RWPE2 (cell line): Measurements from ENCODE around the gene RGS6.

Source experiments
- ATAC-seq: fragments of 200-7000 bp; cut with Tn5 transposase; 3 replicates; pipeline ENCODE4 v1.9.1; 2021; ENCODE audit warnings: low read depth
- DNase-seq: peaks from one replicate; pipeline ENCODE4 v3.0.0-alpha.2; 2020; ENCODE audit warnings: low spot score
- H3K27ac ChIP-seq: fragments of 450-650 bp; 2 replicates; pipeline ENCODE4 v1.5.1; 2017; ENCODE audit warnings: mild to moderate bottlenecking; ENCODE audit not compliant: poor library complexity, severe bottlenecking
- H3K27me3 ChIP-seq: fragments of 250-450 bp; sonication (Bioruptor Pico); 2 replicates; pipeline ENCODE4 v1.5.1; 2021; ENCODE audit warnings: mild to moderate bottlenecking, moderate library complexity; ENCODE audit not compliant: insufficient read depth, poor library complexity, severe bottlenecking
- H3K36me3 ChIP-seq: fragments of 250-450 bp; sonication (Bioruptor Pico); 2 replicates; pipeline ENCODE4 v1.5.1; 2020; ENCODE audit warnings: low read depth, mild to moderate bottlenecking, moderate library complexity
- H3K4me1 ChIP-seq: fragments of 250-450 bp; sonication (Bioruptor Pico); 2 replicates; pipeline ENCODE4 v1.5.1; 2021; ENCODE audit warnings: mild to moderate bottlenecking, moderate library complexity; ENCODE audit not compliant: insufficient read depth, poor library complexity, severe bottlenecking
- H3K4me3 ChIP-seq: fragments of 250-450 bp; sonication (Bioruptor Pico); 2 replicates; pipeline ENCODE4 v1.5.1; 2021; ENCODE audit warnings: mild to moderate bottlenecking, moderate library complexity; ENCODE audit not compliant: severe bottlenecking
- H3K9me3 ChIP-seq: fragments of 250-450 bp; sonication (Bioruptor Pico); 2 replicates; pipeline ENCODE4 v1.5.1; 2021; ENCODE audit warnings: mild to moderate bottlenecking, moderate library complexity; ENCODE audit not compliant: severe bottlenecking
- CTCF ChIP-seq: fragments of 450-650 bp; IDR thresholded peaks from one replicate; pipeline ENCODE4 v1.5.1; 2017; ENCODE audit warnings: mild to moderate bottlenecking, moderate library complexity; ENCODE audit not compliant: poor library complexity, severe bottlenecking

The RGS6 gene

GRCh38 chr14:72369106-72369505, 436.9 kb downstream of the RGS6 start:
- Histone ChIP-seq H3K27me3 (peaks cover 14% of the 10 kb centered on the region), H3K36me3 (no peaks in the 10 kb centered on the region), H3K27ac (no peak overlapping the region), H3K4me1 (no peaks in the 10 kb centered on the region), H3K4me3 (no peak overlapping the region), H3K9me3 (no peaks in the 10 kb centered on the region)
- DNase-seq, result no peak
- ATAC-seq, result no peak
- TF ChIP-seq CTCF, result no peak

GRCh38 chr14:72377016-72377415, 444.8 kb downstream of the RGS6 start:
- Histone ChIP-seq H3K4me1 (no peaks in the 10 kb centered on the region), H3K27ac (no peak overlapping the region), H3K36me3 (no peaks in the 10 kb centered on the region), H3K9me3 (no peaks in the 10 kb centered on the region), H3K4me3 (no peak overlapping the region), H3K27me3 (peaks cover 11% of the 10 kb centered on the region)
- TF ChIP-seq CTCF, result no peak
- ATAC-seq (no peak), DNase-seq (no peak)

- Histone ChIP-seq H3K4me3 (no peak overlapping the region), H3K36me3 (no peaks in the 10 kb centered on the region), H3K27ac (no peak overlapping the region), H3K9me3 (no peaks in the 10 kb centered on the region), H3K4me1 (no peaks in the 10 kb centered on the region), H3K27me3 (peaks cover 28% of the 10 kb centered on the region)
- DNase-seq (no peak), ATAC-seq (no peak)
- TF ChIP-seq CTCF, result no peak
These were observed 448.2 kb downstream of the RGS6 start for GRCh38 chr14:72380456-72380855.

GRCh38 chr14:72383865-72384264, 451.6 kb downstream of the RGS6 start:
- ATAC-seq (no peak), DNase-seq (no peak)
- Histone ChIP-seq H3K9me3 (no peaks in the 10 kb centered on the region), H3K4me1 (no peaks in the 10 kb centered on the region), H3K36me3 (no peaks in the 10 kb centered on the region), H3K4me3 (no peak overlapping the region), H3K27ac (no peak overlapping the region), H3K27me3 (peaks cover 29% of the 10 kb centered on the region)
- no peak for TF ChIP-seq CTCF

GRCh38 chr14:72387726-72388125, 455.5 kb downstream of the RGS6 start:
- no peak overlapping the region for H3K4me3 ChIP-seq
- DNase-seq (no peak), ATAC-seq (no peak)
- no peaks in the 10 kb centered on the region for H3K9me3 ChIP-seq
- no peak overlapping the region for H3K27ac ChIP-seq
- H3K27me3 ChIP-seq, result peaks cover 40% of the 10 kb centered on the region
- H3K4me1 ChIP-seq, result no peaks in the 10 kb centered on the region
- no peak for TF ChIP-seq CTCF
- no peaks in the 10 kb centered on the region for H3K36me3 ChIP-seq
